ENCODE results near the gene MED12L.

- TF ChIP-seq, protein P1, sequence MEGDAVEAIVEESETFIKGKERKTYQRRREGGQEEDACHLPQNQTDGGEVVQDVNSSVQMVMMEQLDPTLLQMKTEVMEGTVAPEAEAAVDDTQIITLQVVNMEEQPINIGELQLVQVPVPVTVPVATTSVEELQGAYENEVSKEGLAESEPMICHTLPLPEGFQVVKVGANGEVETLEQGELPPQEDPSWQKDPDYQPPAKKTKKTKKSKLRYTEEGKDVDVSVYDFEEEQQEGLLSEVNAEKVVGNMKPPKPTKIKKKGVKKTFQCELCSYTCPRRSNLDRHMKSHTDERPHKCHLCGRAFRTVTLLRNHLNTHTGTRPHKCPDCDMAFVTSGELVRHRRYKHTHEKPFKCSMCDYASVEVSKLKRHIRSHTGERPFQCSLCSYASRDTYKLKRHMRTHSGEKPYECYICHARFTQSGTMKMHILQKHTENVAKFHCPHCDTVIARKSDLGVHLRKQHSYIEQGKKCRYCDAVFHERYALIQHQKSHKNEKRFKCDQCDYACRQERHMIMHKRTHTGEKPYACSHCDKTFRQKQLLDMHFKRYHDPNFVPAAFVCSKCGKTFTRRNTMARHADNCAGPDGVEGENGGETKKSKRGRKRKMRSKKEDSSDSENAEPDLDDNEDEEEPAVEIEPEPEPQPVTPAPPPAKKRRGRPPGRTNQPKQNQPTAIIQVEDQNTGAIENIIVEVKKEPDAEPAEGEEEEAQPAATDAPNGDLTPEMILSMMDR (conservative IDR thresholded peaks at IDR 0.05; ENCODE audit: low read length) = no peak
- no peak for TF ChIP-seq EZH2phosphoT487 (IDR thresholded peaks at IDR 0.05; ENCODE audit: borderline replicate concordance, low read depth, low read length)
These were observed 113.4 kb downstream of the MED12L start for GRCh38 chr3:151198849-151199248.

Measured in OCI-LY7 (cell line).